ENCODE results near the gene LASP1NB.

Gene LASP1NB

GRCh38 chr17:38888842-38889241, 36.6 kb upstream of the LASP1NB start:
- H3K4me3 ChIP-seq (ENCODE audit: extremely low read depth in 1 of 4, insufficient read depth in 2 of 4, low read depth in 3 of 4, low read length in 4 of 4), result no peak overlapping the region
- H3K27me3 ChIP-seq (replicated peaks in 1 of 4; ENCODE audit: control insufficient read depth in 3 of 4, extremely low read depth in 1 of 4, insufficient read depth in 3 of 4, low read length in 3 of 4), result no peaks in the 10 kb centered on the region
- CTCF ChIA-PET (ENCODE audit: partially characterized antibody), result interaction anchor here (0.9 to 1.1 kb wide), 3 partner anchors 12 to 19 kb away, joined by 3 read pairs; partner anchors contain the start of gene LASP1
- no peak overlapping the region for H4K91ac ChIP-seq (replicated peaks; ENCODE audit: insufficient read length, low read length)
- H3K4me1 ChIP-seq (replicated peaks in 1 of 4; ENCODE audit: control insufficient read depth in 3 of 4, insufficient read depth in 4 of 4, low read length in 3 of 4), result peaks cover 12 to 25% (median 19%) of the 10 kb centered on the region in 4 experiments
- no peak overlapping the region for H2AFZ ChIP-seq (ENCODE audit: low read length)
- no peak overlapping the region for H3K14ac ChIP-seq (ENCODE audit: insufficient read length)
- H2BK12ac ChIP-seq (ENCODE audit: low read depth, low read length), result no peak overlapping the region
- no peak overlapping the region for H3K27ac ChIP-seq (ENCODE audit: low read depth, low read length)
- H4K8ac ChIP-seq (ENCODE audit: extremely low read depth, insufficient read depth, low read length), result no peak overlapping the region
- no peak overlapping the region for H3K9ac ChIP-seq (replicated peaks in 1 of 4; ENCODE audit: extremely low read depth in 1 of 4, low read depth in 3 of 4, low read length in 3 of 4)
- no peak overlapping the region for H3K4ac ChIP-seq (replicated peaks; ENCODE audit: insufficient read length, low read depth, low read length)
- no peak overlapping the region for H2BK20ac ChIP-seq (ENCODE audit: low read length)
- H4K20me1 ChIP-seq (replicated peaks in 1 of 2; ENCODE audit: control insufficient read depth in 1 of 2, insufficient read depth in 2 of 2, low read length in 2 of 2), result peaks cover 7 to 18% of the 10 kb centered on the region in 2 experiments
- no peak overlapping the region for H3K56ac ChIP-seq (replicated peaks; ENCODE audit: insufficient read length, low read depth, low read length)
- POLR2A ChIA-PET (ENCODE audit: partially characterized antibody), result interaction anchor here (1.2 to 12.6 kb wide), 4 partner anchors 13 to 35 kb away, joined by 3 to 143 read pairs (median 4); partner anchors contain the start of gene LASP1
- no peak overlapping the region for H2BK5ac ChIP-seq (ENCODE audit: low read depth, low read length)
- H3K79me1 ChIP-seq (ENCODE audit: low read depth, low read length), result peaks cover 14% of the 10 kb centered on the region
- H3K4me2 ChIP-seq (ENCODE audit: insufficient read depth in 1 of 2, low read depth in 2 of 2, low read length in 2 of 2), result no peak overlapping the region
- no peaks in the 10 kb centered on the region for H3K9me3 ChIP-seq (ENCODE audit: insufficient read depth in 2 of 2, low read depth in 1 of 2, low read length in 1 of 2)
- H3K79me2 ChIP-seq (ENCODE audit: control insufficient read depth in 1 of 2, insufficient read depth in 2 of 2, low read length in 2 of 2), result peaks cover 0 to 43% of the 10 kb centered on the region in 2 experiments; a peak in 2 of 4 replicates
- no peak for DNase-seq (ENCODE audit: low read depth in 1 of 2, low spot score in 2 of 2)
- no peak for FAIRE-seq
- no peak overlapping the region for H3K23ac ChIP-seq (ENCODE audit: insufficient read length)
- TF ChIP-seq TEAD4 (IDR thresholded peaks at IDR 0.05; ENCODE audit: low read depth, low read length), result no peak
- TF ChIP-seq TCF12 (IDR thresholded peaks at IDR 0.05; ENCODE audit: low read depth, low read length), result no peak
- no peak for TF ChIP-seq YY1 (IDR thresholded peaks at IDR 0.05; ENCODE audit: low read depth, low read length)
- TF ChIP-seq CREB1 (IDR thresholded peaks at IDR 0.05), result no peak
- TF ChIP-seq SAP30 (IDR thresholded peaks at IDR 0.05; ENCODE audit: insufficient read depth, insufficient replicate concordance, low read length), result no peak
- TF ChIP-seq BACH1 (IDR thresholded peaks at IDR 0.05; ENCODE audit: low read length), result no peak
- TF ChIP-seq JUN (IDR thresholded peaks at IDR 0.05; ENCODE audit: low read depth, low read length), result no peak
- TF ChIP-seq EP300 (IDR thresholded peaks at IDR 0.05; ENCODE audit: borderline replicate concordance in 1 of 2, low read depth in 2 of 2, low read length in 2 of 2), result no peak
- no peak for TF ChIP-seq MAX (IDR thresholded peaks at IDR 0.05)
- TF ChIP-seq PHF8 (conservative IDR thresholded peaks at IDR 0.05; ENCODE audit: low read depth, low read length), result no peak
- TF ChIP-seq NANOG (IDR thresholded peaks at IDR 0.05; ENCODE audit: insufficient read depth, low read depth, low read length, poor library complexity, severe bottlenecking), result no peak
- no peak for TF ChIP-seq BRCA1 (IDR thresholded peaks at IDR 0.05; ENCODE audit: low read depth, low read length)
- H3K36me3 ChIP-seq (ENCODE audit: control insufficient read depth in 2 of 4, insufficient read depth in 4 of 4, low read length in 3 of 4), result peaks cover 0 to 18% (median 12%) of the 10 kb centered on the region in 4 experiments; a peak in 7 of 8 replicates
- no peak overlapping the region for H3K18ac ChIP-seq (ENCODE audit: extremely low read depth, low read length)
- H2BK120ac ChIP-seq (replicated peaks; ENCODE audit: low read depth, low read length), result no peak overlapping the region
- no peak overlapping the region for H4K5ac ChIP-seq (ENCODE audit: insufficient read length, low read depth, low read length)
- no peak overlapping the region for H2AK5ac ChIP-seq (ENCODE audit: low read depth, low read length)
- 92% methylated on average over 9 of the region's 9 CpGs; no CpG with 5 or more reads in 1 of the 2 experiments for WGBS, 2 experiments (ENCODE audit: extremely low coverage in 1 of 2, insufficient coverage in 1 of 2, insufficient read length in 1 of 2, insufficient replicate concordance in 2 of 2, low coverage in 1 of 2, low lambda C conversion rate in 2 of 2, missing lambda C conversion rate in 1 of 2)
- H2BK15ac ChIP-seq (ENCODE audit: low read length), result no peak overlapping the region
- H3K23me2 ChIP-seq (ENCODE audit: low read depth, low read length), result no peaks in the 10 kb centered on the region
